GM18526 (cell line): Measurements from ENCODE around the gene CSF1R.

Experiments used
- POLR2A ChIP-seq: IDR thresholded peaks from 3 replicates; pipeline ENCODE4 v1.6.1; 2011; ENCODE audit not compliant: insufficient read length; ENCODE audit errors: extremely low read depth

Gene CSF1R

GRCh38 chr5:150069672-150070627 is 16.4 kb downstream of the CSF1R start:
- no peak for TF ChIP-seq POLR2A

GRCh38 chr5:150068961-150069645 is 17.3 kb downstream of the CSF1R start:
- no peak for TF ChIP-seq POLR2A

- TF ChIP-seq POLR2A = no peak
Measured at GRCh38 chr5:150068472-150068871, 17.9 kb downstream of the CSF1R start.

- TF ChIP-seq POLR2A = no peak
Measured at GRCh38 chr5:150068071-150068470, 18.3 kb downstream of the CSF1R start.

- no peak for TF ChIP-seq POLR2A
Measured at GRCh38 chr5:150067405-150067960, 18.9 kb downstream of the CSF1R start.

- TF ChIP-seq POLR2A = no peak
Measured at GRCh38 chr5:150066901-150067396, 19.4 kb downstream of the CSF1R start.

- no peak for TF ChIP-seq POLR2A
Measured at GRCh38 chr5:150066436-150066835, 19.9 kb downstream of the CSF1R start.

GRCh38 chr5:150065886-150066285 is 20.5 kb downstream of the CSF1R start:
- no peak for TF ChIP-seq POLR2A

- no peak for TF ChIP-seq POLR2A
Measured at GRCh38 chr5:150065346-150065745, 21.0 kb downstream of the CSF1R start.

- TF ChIP-seq POLR2A = no peak
Measured at GRCh38 chr5:150064681-150065220, 21.6 kb downstream of the CSF1R start.

GRCh38 chr5:150063638-150064037 is 22.7 kb downstream of the CSF1R start:
- no peak for TF ChIP-seq POLR2A

GRCh38 chr5:150062216-150062922 is 24.0 kb downstream of the CSF1R start:
- TF ChIP-seq POLR2A = no peak

- TF ChIP-seq POLR2A = no peak
Measured at GRCh38 chr5:150061538-150061995, 24.8 kb downstream of the CSF1R start.

- no peak for TF ChIP-seq POLR2A
Measured at GRCh38 chr5:150060471-150060870, 25.9 kb downstream of the CSF1R start.

GRCh38 chr5:150059623-150060022 is 26.7 kb downstream of the CSF1R start:
- no peak for TF ChIP-seq POLR2A

- no peak for TF ChIP-seq POLR2A
Measured at GRCh38 chr5:150058480-150059126, 27.8 kb downstream of the CSF1R start.
